ENCODE measurements around the gene KRT75.

The KRT75 gene

DNA sequence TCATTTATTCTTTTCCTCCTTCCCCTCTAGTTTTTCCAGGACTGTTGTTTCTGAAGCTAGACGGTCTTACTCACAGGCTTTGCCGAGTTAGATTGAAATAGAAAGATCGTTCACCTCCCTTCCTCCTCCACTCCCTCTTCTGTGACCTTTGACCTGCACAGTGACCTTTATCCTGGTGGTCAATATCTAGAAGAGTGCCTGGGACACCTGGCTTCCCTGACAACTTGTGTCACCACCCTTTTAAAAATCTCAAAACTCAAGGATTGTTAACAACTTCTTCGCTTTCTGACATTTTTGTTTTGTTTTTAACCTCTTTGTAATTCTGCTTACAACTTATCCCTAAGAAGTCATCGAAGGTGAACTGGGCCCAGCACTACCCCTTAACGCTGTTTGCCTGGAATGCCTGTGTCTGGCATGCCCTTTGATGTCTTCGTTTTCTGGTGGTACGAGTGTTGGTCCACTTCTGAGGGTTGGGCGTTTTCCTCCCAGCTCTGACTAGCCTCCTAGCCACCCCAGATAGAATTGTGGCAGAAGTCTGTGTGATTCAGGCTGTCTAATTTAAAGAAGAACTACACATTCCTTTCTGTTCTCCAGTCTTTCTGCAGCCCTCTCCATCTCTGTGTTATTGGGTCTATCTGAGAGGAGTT is 2.8 kb upstream of the KRT75 start:
- no peak overlapping the region for H3K4me3 ChIP-seq (ENCODE audit: control insufficient read depth, low read depth, low read length)
- TF ChIP-seq, protein P1, sequence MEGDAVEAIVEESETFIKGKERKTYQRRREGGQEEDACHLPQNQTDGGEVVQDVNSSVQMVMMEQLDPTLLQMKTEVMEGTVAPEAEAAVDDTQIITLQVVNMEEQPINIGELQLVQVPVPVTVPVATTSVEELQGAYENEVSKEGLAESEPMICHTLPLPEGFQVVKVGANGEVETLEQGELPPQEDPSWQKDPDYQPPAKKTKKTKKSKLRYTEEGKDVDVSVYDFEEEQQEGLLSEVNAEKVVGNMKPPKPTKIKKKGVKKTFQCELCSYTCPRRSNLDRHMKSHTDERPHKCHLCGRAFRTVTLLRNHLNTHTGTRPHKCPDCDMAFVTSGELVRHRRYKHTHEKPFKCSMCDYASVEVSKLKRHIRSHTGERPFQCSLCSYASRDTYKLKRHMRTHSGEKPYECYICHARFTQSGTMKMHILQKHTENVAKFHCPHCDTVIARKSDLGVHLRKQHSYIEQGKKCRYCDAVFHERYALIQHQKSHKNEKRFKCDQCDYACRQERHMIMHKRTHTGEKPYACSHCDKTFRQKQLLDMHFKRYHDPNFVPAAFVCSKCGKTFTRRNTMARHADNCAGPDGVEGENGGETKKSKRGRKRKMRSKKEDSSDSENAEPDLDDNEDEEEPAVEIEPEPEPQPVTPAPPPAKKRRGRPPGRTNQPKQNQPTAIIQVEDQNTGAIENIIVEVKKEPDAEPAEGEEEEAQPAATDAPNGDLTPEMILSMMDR (IDR thresholded peaks at IDR 0.05; ENCODE audit: control insufficient read depth, insufficient read depth, low read depth, low read length, missing control alignments), result no peak
- DNase-seq (ENCODE audit: low read depth), result no peak

DNA sequence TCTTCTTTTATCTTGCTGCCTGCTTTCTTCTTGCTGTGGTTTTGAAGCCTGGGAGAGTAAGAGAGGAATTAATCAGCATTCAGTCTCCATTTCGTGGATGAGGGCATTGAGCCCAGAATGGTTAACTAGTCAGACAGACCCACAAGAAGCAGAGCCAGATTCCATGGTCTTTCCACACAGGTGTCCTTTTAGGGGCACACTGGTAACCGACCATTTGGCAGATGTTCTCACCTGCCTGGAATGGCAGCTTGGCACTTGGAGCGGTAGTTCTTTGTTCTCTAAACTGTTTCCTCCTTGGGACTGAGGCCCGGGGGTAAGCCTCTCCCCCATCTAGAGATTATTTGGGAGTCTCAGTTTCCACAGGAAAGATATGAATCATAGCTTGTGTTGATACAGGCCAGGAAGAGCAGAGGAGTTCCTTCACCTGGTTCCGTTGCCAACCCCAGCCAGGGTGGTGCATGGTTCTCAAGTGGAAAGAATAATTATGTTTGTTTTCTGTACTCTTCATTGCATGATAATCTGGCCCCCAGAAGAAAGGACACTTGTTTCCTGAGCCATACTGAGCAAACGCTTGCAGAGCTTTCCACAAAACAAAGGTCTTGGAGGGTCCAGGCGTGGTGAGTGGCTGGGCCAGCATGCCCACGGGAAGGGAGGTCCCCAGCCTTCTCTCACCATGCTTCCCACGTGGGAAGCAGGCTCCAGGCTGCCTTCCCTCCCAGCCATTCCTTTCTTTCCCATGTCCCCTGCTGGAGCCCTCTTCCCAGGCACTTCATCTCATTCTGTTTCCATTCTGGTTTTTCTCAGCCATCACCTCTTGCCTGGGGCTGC is 2.0 kb upstream of the KRT75 start:
- TF ChIP-seq, protein P1 (IDR thresholded peaks at IDR 0.05; ENCODE audit: control insufficient read depth, insufficient read depth, low read depth, low read length, missing control alignments), result no peak
- H3K4me3 ChIP-seq (ENCODE audit: control insufficient read depth, low read depth, low read length), result no peak overlapping the region
- DNase-seq (ENCODE audit: low read depth), result no peak

DNA sequence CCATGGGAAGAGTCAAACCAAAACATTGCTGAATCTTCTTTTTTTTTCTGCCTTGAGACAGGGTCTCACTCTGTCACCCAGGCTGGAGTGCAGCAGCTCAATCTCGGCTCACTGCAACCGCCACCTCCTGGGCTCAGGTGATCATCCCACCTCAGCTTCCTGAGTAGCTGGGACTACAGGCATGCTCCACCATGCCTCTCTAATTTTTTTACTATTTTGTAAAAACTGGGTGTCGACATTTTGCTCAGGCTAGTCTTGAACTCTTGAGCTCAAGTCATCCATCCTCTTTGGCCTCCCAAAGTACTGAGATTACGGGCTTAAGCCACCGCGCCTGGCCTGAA is 1.5 kb upstream of the KRT75 start:
- no peak overlapping the region for H3K4me3 ChIP-seq (ENCODE audit: control insufficient read depth, low read depth, low read length)
- no peak for DNase-seq (ENCODE audit: low read depth)
- TF ChIP-seq, protein P1 (IDR thresholded peaks at IDR 0.05; ENCODE audit: control insufficient read depth, insufficient read depth, low read depth, low read length, missing control alignments), result no peak

DNA sequence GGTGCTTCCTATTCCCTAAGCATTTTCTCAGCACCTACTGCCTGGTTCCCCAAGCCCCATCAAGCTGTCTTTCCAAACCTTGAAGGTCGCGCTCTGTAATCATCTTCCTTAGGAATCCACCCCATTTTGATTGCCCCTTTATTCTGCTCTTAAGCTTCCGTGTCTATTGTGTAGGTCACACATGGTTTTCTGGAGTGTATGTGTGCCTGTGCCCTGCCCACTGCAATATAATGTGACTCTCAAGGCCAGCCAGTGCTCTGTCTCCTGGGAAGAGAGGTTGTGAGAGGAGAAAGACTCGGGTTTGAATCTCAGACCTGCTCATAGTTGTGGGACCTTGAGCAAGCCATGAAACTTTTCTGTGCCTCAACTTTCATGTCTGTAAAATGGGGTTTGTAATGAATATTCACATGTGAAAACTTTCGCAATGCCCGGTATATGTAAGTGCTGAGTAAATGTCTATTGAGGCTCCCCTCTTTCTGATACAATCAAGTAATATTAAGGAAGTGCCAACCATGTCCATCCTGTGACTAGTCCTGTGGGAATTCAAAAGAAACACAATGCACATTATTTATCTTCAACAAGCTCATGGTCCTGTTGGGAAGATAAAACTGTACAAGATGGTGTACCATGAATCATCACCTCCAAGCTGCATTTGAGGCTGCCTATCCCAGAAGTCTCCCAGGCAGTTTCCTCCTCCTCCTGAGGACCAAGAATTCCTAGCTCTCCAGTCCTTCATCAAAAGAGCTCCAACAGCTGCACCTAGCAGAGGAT is 774 bp upstream of the KRT75 start:
- DNase-seq (ENCODE audit: low read depth), result no peak
- TF ChIP-seq, protein P1 (IDR thresholded peaks at IDR 0.05; ENCODE audit: control insufficient read depth, insufficient read depth, low read depth, low read length, missing control alignments), result no peak
- H3K4me3 ChIP-seq (ENCODE audit: control insufficient read depth, low read depth, low read length), result no peak overlapping the region

DNA sequence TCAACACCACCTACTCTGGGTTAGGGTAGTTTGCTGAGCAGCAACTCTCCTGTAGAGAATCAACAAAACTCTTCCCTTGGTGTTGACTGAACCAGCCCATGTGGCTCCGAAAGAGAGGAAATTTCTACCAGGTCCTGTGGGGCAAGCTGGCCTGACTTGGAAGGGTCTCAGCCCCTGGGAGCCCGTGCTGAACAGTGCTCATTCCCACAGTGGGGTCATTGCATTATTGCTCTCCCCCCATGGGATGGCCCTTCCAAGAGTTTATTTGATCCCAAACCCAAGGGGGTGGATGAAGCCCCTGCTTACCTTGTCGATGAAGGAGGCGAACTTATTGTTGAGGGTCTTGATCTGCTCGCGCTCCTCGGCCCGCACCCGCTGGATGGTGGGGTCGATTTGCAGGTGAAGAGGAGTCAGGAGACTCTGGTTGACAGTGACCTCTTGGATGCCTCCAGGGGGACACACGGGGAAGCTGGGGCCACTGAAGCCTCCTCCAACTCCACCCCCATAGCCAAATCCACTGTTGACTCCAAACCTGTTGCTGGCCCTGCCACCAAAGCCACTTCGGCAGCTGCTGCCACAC is 580 bp downstream of the KRT75 start:
- no peak for DNase-seq (ENCODE audit: low read depth)
- TF ChIP-seq, protein P1 (IDR thresholded peaks at IDR 0.05; ENCODE audit: control insufficient read depth, insufficient read depth, low read depth, low read length, missing control alignments), result no peak
- H3K4me3 ChIP-seq (ENCODE audit: control insufficient read depth, low read depth, low read length), result no peak overlapping the region

DNA sequence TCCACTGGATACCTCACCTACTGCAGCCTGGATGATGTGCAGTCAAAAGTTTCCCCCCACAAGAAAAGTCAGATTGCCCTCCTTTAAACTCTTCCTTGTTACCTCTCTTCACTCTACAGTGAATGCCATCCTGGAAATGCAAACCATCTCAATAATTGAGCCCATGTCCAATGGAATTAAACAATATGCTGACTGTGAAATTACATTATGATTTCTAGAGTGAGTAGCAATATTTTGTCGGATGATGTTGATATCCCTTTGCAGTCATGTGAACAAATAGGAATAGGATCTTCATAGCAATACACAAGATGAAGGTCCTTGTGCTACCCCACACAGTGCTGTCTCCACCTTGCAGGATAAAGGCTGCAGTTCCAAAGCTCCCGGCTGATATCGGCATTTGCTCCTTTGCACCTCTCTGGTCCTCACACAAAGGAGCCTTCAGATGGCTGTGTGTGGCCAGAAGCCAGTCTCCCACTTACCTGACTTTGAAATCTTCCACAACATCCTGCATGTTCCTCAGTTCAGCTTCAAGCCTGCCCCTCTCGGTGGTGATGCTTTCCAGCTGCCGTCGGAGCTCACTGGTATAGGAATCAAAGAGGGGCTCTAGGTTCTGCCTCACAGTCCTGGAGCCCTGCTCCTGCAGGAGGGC is 1.5 kb downstream of the KRT75 start:
- no peak for DNase-seq (ENCODE audit: low read depth)
- no peak overlapping the region for H3K4me3 ChIP-seq (ENCODE audit: control insufficient read depth, low read depth, low read length)
- TF ChIP-seq, protein P1 (IDR thresholded peaks at IDR 0.05; ENCODE audit: control insufficient read depth, insufficient read depth, low read depth, low read length, missing control alignments), result no peak

Measured in AG09309 (cell line).